Activated gamma-delta T cell treated with Interleukin-2 at 50 U/mL for 16 hours (primary cell): ENCODE results near the gene SORCS3.

Experiments used
- DNase-seq: peaks from one replicate; pipeline ENCODE4 v3.0.0-alpha.2; 2020

Gene SORCS3

GRCh38 chr10:104925232-104925851 lies 284.3 kb downstream of the SORCS3 start:
- peak; percentile 7 for DNase-seq

- DNase-seq, result no peak
Observed at GRCh38 chr10:104928734-104929133, 287.6 kb downstream of the SORCS3 start.

- no peak for DNase-seq
Observed at GRCh38 chr10:104931612-104932134, 290.6 kb downstream of the SORCS3 start.

GRCh38 chr10:104935656-104936055 lies 294.6 kb downstream of the SORCS3 start:
- no peak for DNase-seq

- DNase-seq, result no peak
Observed at GRCh38 chr10:104937567-104937966, 296.5 kb downstream of the SORCS3 start.

GRCh38 chr10:104938031-104938430 lies 296.9 kb downstream of the SORCS3 start:
- no peak for DNase-seq

GRCh38 chr10:104941662-104942061 lies 300.6 kb downstream of the SORCS3 start:
- no peak for DNase-seq

- no peak for DNase-seq
Observed at GRCh38 chr10:104947314-104947713, 306.2 kb downstream of the SORCS3 start.

GRCh38 chr10:104957178-104957841 lies 316.2 kb downstream of the SORCS3 start:
- no peak for DNase-seq

- DNase-seq, result no peak
Observed at GRCh38 chr10:104966563-104967297, 325.6 kb downstream of the SORCS3 start.

GRCh38 chr10:104980368-104980767 lies 339.3 kb downstream of the SORCS3 start:
- no peak for DNase-seq

GRCh38 chr10:104981995-104982394 lies 340.9 kb downstream of the SORCS3 start:
- no peak for DNase-seq

GRCh38 chr10:104988686-104989085 lies 347.6 kb downstream of the SORCS3 start:
- DNase-seq, result no peak

GRCh38 chr10:104989880-104990279 lies 348.8 kb downstream of the SORCS3 start:
- no peak for DNase-seq

- DNase-seq, result no peak
Observed at GRCh38 chr10:104993085-104993484, 352.0 kb downstream of the SORCS3 start.

GRCh38 chr10:105001269-105001668 lies 360.2 kb downstream of the SORCS3 start:
- no peak for DNase-seq

- DNase-seq, result no peak
Observed at GRCh38 chr10:105010411-105011121, 369.5 kb downstream of the SORCS3 start.

GRCh38 chr10:105017116-105017515 lies 376.0 kb downstream of the SORCS3 start:
- DNase-seq, result no peak

- DNase-seq, result no peak
Observed at GRCh38 chr10:105017691-105018090, 376.6 kb downstream of the SORCS3 start.

- no peak for DNase-seq
Observed at GRCh38 chr10:105023211-105024111, 382.4 kb downstream of the SORCS3 start.

GRCh38 chr10:105024184-105024583 lies 383.1 kb downstream of the SORCS3 start:
- no peak for DNase-seq

- DNase-seq, result no peak
Observed at GRCh38 chr10:105025092-105025491, 384.0 kb downstream of the SORCS3 start.
